WTC11 (cell line): ENCODE results near the gene CRYGN. TPM values are rescaled to one million over a fixed set of nuclear protein-coding genes. Genes with fewer than 3 reads are reported as not detected.

Experiments used
- ATAC-seq: fragments of 200-7000 bp; cut with Tn5 transposase; 2 replicates; pipeline ENCODE4 v1.10.0; 2021; ENCODE audit warnings: mild to moderate bottlenecking, moderate library complexity
- CTCF ChIA-PET: fragments of 300-600 bp; sonication (Branson Sonifier 250); formaldehyde crosslinking; loops from one replicate; lab custom pipeline; 2021; ENCODE audit warnings: antibody characterized with exemption; lab: Charles Lee
- POLR2A ChIA-PET: fragments of 350-600 bp; sonication (Branson Sonifier 250); formaldehyde crosslinking; loops from one replicate; lab custom pipeline; 2021; ENCODE audit warnings: antibody characterized with exemption; lab: Charles Lee
- DNase-seq: peaks from one replicate; pipeline ENCODE4 v3.0.0; 2021; ENCODE audit warnings: low spot score
- H3K27ac Mint-ChIP-seq: 2 replicates; pipeline ENCODE4 v1.8.0; 2021; ENCODE audit warnings: mixed read lengths
- H3K27me3 Mint-ChIP-seq: 2 replicates; pipeline ENCODE4 v1.8.0; 2021; ENCODE audit warnings: low read depth, mild to moderate bottlenecking, moderate library complexity, mixed read lengths
- H3K36me3 Mint-ChIP-seq: 2 replicates; pipeline ENCODE4 v1.8.0; 2021; ENCODE audit warnings: mixed read lengths
- H3K4me1 Mint-ChIP-seq: 2 replicates; pipeline ENCODE4 v1.8.0; 2022; ENCODE audit warnings: mixed read lengths
- H3K4me3 Mint-ChIP-seq: 2 replicates; pipeline ENCODE4 v1.8.0; 2021; ENCODE audit warnings: mild to moderate bottlenecking, moderate library complexity, mixed read lengths
- H3K9me3 Mint-ChIP-seq: 2 replicates; pipeline ENCODE4 v1.8.0; 2021; ENCODE audit warnings: mixed read lengths
- ATF2 ChIP-seq: sonication (generic); formaldehyde crosslinking; IDR thresholded peaks from 2 replicates; pipeline ENCODE4 v1.8.1; 2022; ENCODE audit warnings: low read depth, missing genetic modification reagents, borderline replicate concordance
- FOXP4 ChIP-seq: sonication (generic); formaldehyde crosslinking; IDR thresholded peaks from 2 replicates; pipeline ENCODE4 v1.8.0; 2022; ENCODE audit warnings: mild to moderate bottlenecking, missing genetic modification reagents
- GABPB1 ChIP-seq: sonication (generic); formaldehyde crosslinking; IDR thresholded peaks from 2 replicates; pipeline ENCODE4 v1.8.1; 2023; ENCODE audit warnings: mild to moderate bottlenecking, missing genetic modification reagents
- GRHL2 ChIP-seq: fragments of 250-450 bp; sonication (Bioruptor Pico); IDR thresholded peaks from 2 replicates; pipeline ENCODE4 v1.8.0; 2022; ENCODE audit warnings: mild to moderate bottlenecking, moderate library complexity; ENCODE audit not compliant: insufficient replicate concordance, severe bottlenecking
- HMGA2 ChIP-seq: fragments of 250-450 bp; sonication (Bioruptor Pico); IDR thresholded peaks from 2 replicates; pipeline ENCODE4 v1.4.0; 2021; ENCODE audit warnings: mild to moderate bottlenecking, moderate library complexity
- IRF2 ChIP-seq: sonication (generic); formaldehyde crosslinking; IDR thresholded peaks from 2 replicates; pipeline ENCODE4 v1.8.0; 2022; ENCODE audit warnings: low read depth, missing genetic modification reagents, borderline replicate concordance
- NR3C1 ChIP-seq: sonication (generic); formaldehyde crosslinking; conservative IDR thresholded peaks from 2 replicates; pipeline ENCODE4 v1.8.1; 2023; ENCODE audit warnings: low read depth, mild to moderate bottlenecking, missing genetic modification reagents
- OVOL2 ChIP-seq: fragments of 250-450 bp; sonication (Bioruptor Pico); IDR thresholded peaks from 2 replicates; pipeline ENCODE4 v1.9.0; 2021; ENCODE audit warnings: mild to moderate bottlenecking, borderline replicate concordance
- PRRX2 ChIP-seq: fragments of 250-450 bp; sonication (Bioruptor Pico); IDR thresholded peaks from 2 replicates; pipeline ENCODE4 v1.8.0; 2021; ENCODE audit warnings: mild to moderate bottlenecking
- RELA ChIP-seq: sonication (generic); formaldehyde crosslinking; IDR thresholded peaks from 2 replicates; pipeline ENCODE4 v1.8.1; 2022; ENCODE audit warnings: missing genetic modification reagents, mild to moderate bottlenecking, borderline replicate concordance
- SMAD3 ChIP-seq: sonication (generic); formaldehyde crosslinking; IDR thresholded peaks from 2 replicates; pipeline ENCODE4 v1.8.0; 2022; ENCODE audit warnings: missing genetic modification reagents, mild to moderate bottlenecking, borderline replicate concordance
- SOX15 ChIP-seq: fragments of 250-450 bp; sonication (Bioruptor Pico); IDR thresholded peaks from 2 replicates; pipeline ENCODE4 v1.9.0; 2021; ENCODE audit warnings: mild to moderate bottlenecking
- SP1 ChIP-seq: sonication (generic); formaldehyde crosslinking; conservative IDR thresholded peaks from 2 replicates; pipeline ENCODE4 v1.8.1; 2022; ENCODE audit warnings: missing genetic modification reagents
- TCF7 ChIP-seq: sonication (generic); formaldehyde crosslinking; IDR thresholded peaks from 2 replicates; pipeline ENCODE4 v1.8.0; 2022; ENCODE audit warnings: mild to moderate bottlenecking, low read depth, missing genetic modification reagents, moderate library complexity
- TEAD4 ChIP-seq: sonication (generic); formaldehyde crosslinking; IDR thresholded peaks from 2 replicates; pipeline ENCODE4 v1.8.0; 2022; ENCODE audit warnings: mild to moderate bottlenecking, missing genetic modification reagents
- ZNF121 ChIP-seq: sonication (generic); formaldehyde crosslinking; IDR thresholded peaks from 2 replicates; pipeline ENCODE4 v1.8.0; 2023; ENCODE audit warnings: missing genetic modification reagents
- ZNF232 ChIP-seq: sonication (generic); formaldehyde crosslinking; IDR thresholded peaks from 2 replicates; pipeline ENCODE4 v1.8.0; 2022; ENCODE audit warnings: mild to moderate bottlenecking, missing genetic modification reagents
- ZNF263 ChIP-seq: sonication (generic); formaldehyde crosslinking; IDR thresholded peaks from 2 replicates; pipeline ENCODE4 v1.8.1; 2022; ENCODE audit warnings: low read depth, mild to moderate bottlenecking, moderate library complexity, missing genetic modification reagents
- ZNF671 ChIP-seq: fragments of 250-450 bp; sonication (Bioruptor Pico); IDR thresholded peaks from 2 replicates; pipeline ENCODE4 v1.8.0; 2021; ENCODE audit warnings: mild to moderate bottlenecking
- total RNA-seq: library from RNA; stranded (reverse); gene quantifications from 3 replicates; pipeline ENCODE4 v1.2.3, GENCODE V29; 2021
- TF ChIP-seq, protein P1 (sequence below): sonication (generic); formaldehyde crosslinking; IDR thresholded peaks from 2 replicates; pipeline ENCODE4 v1.8.1; 2023; ENCODE audit warnings: mild to moderate bottlenecking, missing genetic modification reagents
- TF ChIP-seq, protein P2 (sequence below): sonication (generic); formaldehyde crosslinking; conservative IDR thresholded peaks from 2 replicates; pipeline ENCODE4 v1.8.1; 2022; ENCODE audit warnings: mild to moderate bottlenecking, missing genetic modification reagents

Gene CRYGN
- total RNA-seq, 1 experiment from 2014 or later: 1.5 TPM

- TF ChIP-seq IRF2 (no peak), ZNF121 (CRISPR knock-in tag) (no peak), FOXP4 (no peak), ZNF232 (CRISPR knock-in tag) (no peak), RELA (CRISPR knock-in tag) (no peak), GABPB1 (CRISPR knock-in tag) (no peak)
Measured at GRCh38 chr7:151453326-151453791, 13.4 kb upstream of the CRYGN start (continued).

DNA sequence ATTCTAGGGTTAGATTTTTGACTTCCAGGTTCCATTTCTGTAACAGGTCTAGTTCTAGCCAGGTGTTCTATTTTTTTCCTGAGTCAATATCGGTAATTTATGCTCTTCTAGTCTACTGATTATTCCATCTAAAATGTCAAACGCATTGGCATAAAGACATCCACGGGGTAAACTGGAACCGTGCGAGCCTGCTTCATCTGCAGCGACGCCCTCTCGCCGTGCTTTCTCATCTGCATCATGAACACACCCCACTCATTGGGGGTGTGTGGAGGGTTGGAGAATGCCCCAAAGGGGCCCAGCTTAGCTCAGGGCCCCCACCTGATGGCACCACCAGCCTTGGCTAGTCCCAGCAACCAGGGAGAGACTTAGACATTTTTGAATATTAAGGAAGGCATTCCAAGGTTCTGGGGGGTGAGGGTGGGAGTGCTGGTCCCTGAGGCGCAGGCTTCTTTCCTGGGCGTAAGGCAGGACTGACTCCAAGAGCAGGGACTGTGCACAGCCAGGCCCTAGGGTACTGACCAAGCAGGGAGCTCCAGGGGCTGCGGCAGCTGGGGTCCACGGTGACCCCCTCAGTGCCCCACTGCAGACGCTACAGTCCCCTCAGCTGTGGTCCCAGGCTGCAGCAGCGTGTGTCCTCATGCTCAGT lies 12.9 kb upstream of the CRYGN start:
- H3K27me3 Mint-ChIP-seq: peaks cover 10% of the 10 kb centered on the region
- no peak for ATAC-seq
- POLR2A ChIA-PET: interaction anchor here (0.6 kb wide), 1 partner anchor 12 kb away, joined by 3 read pairs; no protein-coding TSS in a partner anchor
- no peak overlapping the region for H3K4me3 Mint-ChIP-seq
- DNase-seq: no peak
- no peak overlapping the region for H3K27ac Mint-ChIP-seq
- peaks cover 9% of the 10 kb centered on the region for H3K9me3 Mint-ChIP-seq
- CTCF ChIA-PET: interaction anchor here (1.2 to 2.7 kb wide), 3 partner anchors 9 to 85 kb away, joined by 3 to 7 read pairs (median 4); no protein-coding TSS in a partner anchor
- peaks cover 9% of the 10 kb centered on the region for H3K36me3 Mint-ChIP-seq
- H3K4me1 Mint-ChIP-seq: peaks cover 56% of the 10 kb centered on the region
- TF ChIP-seq, protein P1, sequence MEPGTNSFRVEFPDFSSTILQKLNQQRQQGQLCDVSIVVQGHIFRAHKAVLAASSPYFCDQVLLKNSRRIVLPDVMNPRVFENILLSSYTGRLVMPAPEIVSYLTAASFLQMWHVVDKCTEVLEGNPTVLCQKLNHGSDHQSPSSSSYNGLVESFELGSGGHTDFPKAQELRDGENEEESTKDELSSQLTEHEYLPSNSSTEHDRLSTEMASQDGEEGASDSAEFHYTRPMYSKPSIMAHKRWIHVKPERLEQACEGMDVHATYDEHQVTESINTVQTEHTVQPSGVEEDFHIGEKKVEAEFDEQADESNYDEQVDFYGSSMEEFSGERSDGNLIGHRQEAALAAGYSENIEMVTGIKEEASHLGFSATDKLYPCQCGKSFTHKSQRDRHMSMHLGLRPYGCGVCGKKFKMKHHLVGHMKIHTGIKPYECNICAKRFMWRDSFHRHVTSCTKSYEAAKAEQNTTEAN: no peak
- TF ChIP-seq NR3C1 (CRISPR knock-in tag): no peak
- no peak for TF ChIP-seq TCF7 (CRISPR knock-in tag)
- no peak for TF ChIP-seq PRRX2 (CRISPR knock-in tag)
- TF ChIP-seq SOX15 (CRISPR knock-in tag): no peak
- no peak for TF ChIP-seq GRHL2 (CRISPR knock-in tag)
- TF ChIP-seq SMAD3 (CRISPR knock-in tag): no peak
- no peak for TF ChIP-seq RELA (CRISPR knock-in tag)
- TF ChIP-seq GABPB1 (CRISPR knock-in tag): no peak
- TF ChIP-seq ATF2 (CRISPR knock-in tag): no peak
- TF ChIP-seq SP1 (CRISPR knock-in tag): no peak
- no peak for TF ChIP-seq TEAD4
- TF ChIP-seq ZNF121 (CRISPR knock-in tag): no peak
- TF ChIP-seq ZNF263 (CRISPR knock-in tag): no peak
- no peak for TF ChIP-seq HMGA2 (CRISPR knock-in tag)
- TF ChIP-seq OVOL2 (CRISPR knock-in tag): no peak
- TF ChIP-seq ZNF671 (CRISPR knock-in tag): no peak
- TF ChIP-seq, protein P2, sequence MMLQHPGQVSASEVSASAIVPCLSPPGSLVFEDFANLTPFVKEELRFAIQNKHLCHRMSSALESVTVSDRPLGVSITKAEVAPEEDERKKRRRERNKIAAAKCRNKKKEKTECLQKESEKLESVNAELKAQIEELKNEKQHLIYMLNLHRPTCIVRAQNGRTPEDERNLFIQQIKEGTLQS (CRISPR knock-in tag): no peak
- TF ChIP-seq, all 79 proteins: peak for 0
